Endodermal cell (in vitro differentiated cells): Measurements from ENCODE around the gene AMTN. TPM values are rescaled to one million over a fixed set of nuclear protein-coding genes. Genes with fewer than 3 reads are reported as not detected.

ENCODE experiments used
- DNase-seq: peaks from one replicate; pipeline ENCODE4 v3.0.0-alpha.2; 2017
- H3K27ac ChIP-seq: 2 replicates; pipeline ENCODE4 v1.5.1; 2013; ENCODE audit warnings: mild to moderate bottlenecking, low read depth, low read length, moderate library complexity
- H3K27me3 ChIP-seq: 2 replicates; pipeline ENCODE4 v1.6.1; 2013; ENCODE audit warnings: mild to moderate bottlenecking, low read length, moderate library complexity; ENCODE audit not compliant: insufficient read depth, control insufficient read depth, poor library complexity, severe bottlenecking
- H3K36me3 ChIP-seq: 2 replicates; pipeline ENCODE4 v1.7.0; 2013; ENCODE audit warnings: mild to moderate bottlenecking, low read length, moderate library complexity; ENCODE audit not compliant: control insufficient read depth, insufficient read depth
- H3K4me1 ChIP-seq: one replicate; pipeline ENCODE4 v1.7.0; 2013; ENCODE audit warnings: low read length; ENCODE audit not compliant: control insufficient read depth, insufficient read depth
- H3K4me3 ChIP-seq: 2 replicates; pipeline ENCODE4 v1.5.1; 2013; ENCODE audit warnings: mild to moderate bottlenecking, low read length, moderate library complexity
- H3K9ac ChIP-seq: 2 replicates; pipeline ENCODE4 v1.6.1; 2013; ENCODE audit warnings: mild to moderate bottlenecking, low read length, moderate library complexity; ENCODE audit not compliant: poor library complexity, severe bottlenecking; ENCODE audit errors: extremely low read depth
- H3K9me3 ChIP-seq: 2 replicates; pipeline ENCODE4 v1.6.1; 2013; ENCODE audit warnings: mild to moderate bottlenecking, low read length, moderate library complexity; ENCODE audit not compliant: control insufficient read depth
- H3K27ac Mint-ChIP-seq: 2 replicates; pipeline ENCODE4 v1.8.0; 2020; ENCODE audit warnings: mixed read lengths
- H3K27me3 Mint-ChIP-seq: 2 replicates; pipeline ENCODE4 v1.8.0; 2021; ENCODE audit warnings: mild to moderate bottlenecking, mixed read lengths; ENCODE audit not compliant: insufficient read depth
- H3K36me3 Mint-ChIP-seq: 2 replicates; pipeline ENCODE4 v1.8.0; 2020; ENCODE audit warnings: low read depth, mixed read lengths
- H3K4me1 Mint-ChIP-seq: 2 replicates; pipeline ENCODE4 v1.8.0; 2020; ENCODE audit warnings: mixed read lengths
- H3K4me3 Mint-ChIP-seq: 2 replicates; pipeline ENCODE4 v1.8.0; 2020; ENCODE audit warnings: mild to moderate bottlenecking, moderate library complexity, mixed read lengths
- H3K9me3 Mint-ChIP-seq: 2 replicates; pipeline ENCODE4 v1.8.0; 2020; ENCODE audit warnings: mild to moderate bottlenecking, mixed read lengths
- WGBS, 2 experiments: methylation state at CpG; one replicate each; pipeline versions ENCODE4 v1.1.5 to v1.1.7; 2013; ENCODE audit warnings: missing lambda C conversion rate in 2 of 2, mixed read lengths in 1 of 2; ENCODE audit not compliant: insufficient coverage in 1 of 2, insufficient read length in 1 of 2; 5-methylcytosine and 5-hydroxymethylcytosine counted together
- total RNA-seq, 2 donors: library from RNA; stranded (reverse); fragmentation: NEBNext Ultra II Directional in 1 of 2; extraction: Animal tissue kit (Norgen Biotek cat#: 25700) in 1 of 2; gene quantifications; 2 replicates in 1 of 2; 3 replicates in 1 of 2; pipeline ENCODE4 v1.2.1, GENCODE V29; 2021
- TF ChIP-seq, protein P1 (sequence below): fragments of 200-600 bp; sonication (generic); conservative IDR thresholded peaks from 2 replicates; pipeline ENCODE4 v1.5.0; 2021; ENCODE audit warnings: antibody characterized with exemption, mild to moderate bottlenecking

Gene AMTN
- total RNA-seq, 2 donors from 2014 or later, result not detected

DNA sequence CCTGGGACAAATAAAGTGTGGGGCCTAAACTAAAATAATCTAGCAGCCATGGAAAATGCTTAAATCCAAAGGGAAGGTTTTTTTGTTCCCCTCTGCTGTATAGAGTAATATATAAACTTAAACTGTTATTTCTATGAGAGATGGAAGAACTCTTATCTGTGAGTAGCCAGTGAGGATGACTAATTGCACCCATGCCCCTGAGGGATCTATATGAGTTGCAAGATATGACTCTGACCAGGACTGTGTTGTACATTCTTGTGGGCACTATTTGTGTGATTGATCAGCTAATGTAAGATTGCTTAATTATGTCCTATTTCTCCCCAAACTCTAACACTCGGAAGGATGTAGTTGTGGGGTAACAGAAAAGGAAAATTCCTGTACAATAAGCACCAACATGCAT lies 38.5 kb downstream of the AMTN start:
- peaks cover 2% of the 10 kb centered on the region for H3K27me3 Mint-ChIP-seq
- Histone ChIP-seq H3K36me3 (no peaks in the 10 kb centered on the region), H3K9ac (no peak overlapping the region), H3K4me3 (no peak overlapping the region), H3K27me3 (no peaks in the 10 kb centered on the region), H3K9me3 (no peaks in the 10 kb centered on the region), H3K4me1 (no peaks in the 10 kb centered on the region), H3K27ac (no peak overlapping the region)
- DNase-seq, result no peak
- TF ChIP-seq, protein P1, sequence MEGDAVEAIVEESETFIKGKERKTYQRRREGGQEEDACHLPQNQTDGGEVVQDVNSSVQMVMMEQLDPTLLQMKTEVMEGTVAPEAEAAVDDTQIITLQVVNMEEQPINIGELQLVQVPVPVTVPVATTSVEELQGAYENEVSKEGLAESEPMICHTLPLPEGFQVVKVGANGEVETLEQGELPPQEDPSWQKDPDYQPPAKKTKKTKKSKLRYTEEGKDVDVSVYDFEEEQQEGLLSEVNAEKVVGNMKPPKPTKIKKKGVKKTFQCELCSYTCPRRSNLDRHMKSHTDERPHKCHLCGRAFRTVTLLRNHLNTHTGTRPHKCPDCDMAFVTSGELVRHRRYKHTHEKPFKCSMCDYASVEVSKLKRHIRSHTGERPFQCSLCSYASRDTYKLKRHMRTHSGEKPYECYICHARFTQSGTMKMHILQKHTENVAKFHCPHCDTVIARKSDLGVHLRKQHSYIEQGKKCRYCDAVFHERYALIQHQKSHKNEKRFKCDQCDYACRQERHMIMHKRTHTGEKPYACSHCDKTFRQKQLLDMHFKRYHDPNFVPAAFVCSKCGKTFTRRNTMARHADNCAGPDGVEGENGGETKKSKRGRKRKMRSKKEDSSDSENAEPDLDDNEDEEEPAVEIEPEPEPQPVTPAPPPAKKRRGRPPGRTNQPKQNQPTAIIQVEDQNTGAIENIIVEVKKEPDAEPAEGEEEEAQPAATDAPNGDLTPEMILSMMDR, result no peak
- H3K4me3 Mint-ChIP-seq, result no peak overlapping the region
- peaks cover 8% of the 10 kb centered on the region for H3K9me3 Mint-ChIP-seq
- H3K4me1 Mint-ChIP-seq, result peaks cover 32% of the 10 kb centered on the region
- H3K27ac Mint-ChIP-seq, result no peak overlapping the region
- WGBS, 2 experiments, result no CpG with 5 or more reads among the region's 1 CpG
- H3K36me3 Mint-ChIP-seq, result no peaks in the 10 kb centered on the region

- Histone ChIP-seq H3K27me3 (no peaks in the 10 kb centered on the region), H3K4me1 (no peaks in the 10 kb centered on the region), H3K9ac (no peak overlapping the region), H3K27ac (no peak overlapping the region), H3K36me3 (no peaks in the 10 kb centered on the region), H3K4me3 (no peak overlapping the region), H3K9me3 (no peaks in the 10 kb centered on the region)
- Mint-ChIP-seq H3K27me3 (no peaks in the 10 kb centered on the region), H3K27ac (no peak overlapping the region), H3K4me1 (peaks cover 25% of the 10 kb centered on the region), H3K9me3 (peaks cover 5% of the 10 kb centered on the region), H3K4me3 (no peak overlapping the region), H3K36me3 (no peaks in the 10 kb centered on the region)
- WGBS, 2 experiments, result 40 to 42% methylated on average over 1 to 2 of the region's 2 CpGs
- TF ChIP-seq, protein P1, result peak; percentile 91
- peak; percentile 79 for DNase-seq
Measured at GRCh38 chr4:70559211-70559830, 41.0 kb downstream of the AMTN start.

DNA sequence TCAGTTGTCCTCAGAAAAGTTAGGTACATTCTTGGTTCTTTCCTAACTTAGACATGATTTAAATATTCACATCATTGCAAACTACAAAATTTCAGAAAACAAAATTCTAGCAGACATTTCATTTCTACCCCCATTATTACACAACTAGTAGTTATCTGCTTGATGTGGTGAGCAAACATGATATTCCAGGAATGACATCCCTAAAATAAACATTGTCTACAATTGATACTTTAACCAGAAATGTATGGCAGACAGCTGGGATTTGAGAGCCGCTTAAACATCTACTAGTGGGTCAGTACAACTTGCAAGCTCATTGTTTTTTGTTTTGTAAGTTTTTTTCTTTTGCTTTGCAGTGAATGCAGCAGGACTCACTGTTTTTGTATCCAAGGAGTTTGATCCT lies 41.6 kb downstream of the AMTN start:
- Mint-ChIP-seq H3K4me3 (no peak overlapping the region), H3K9me3 (peaks cover 5% of the 10 kb centered on the region), H3K36me3 (no peaks in the 10 kb centered on the region), H3K4me1 (peaks cover 25% of the 10 kb centered on the region), H3K27ac (no peak overlapping the region), H3K27me3 (no peaks in the 10 kb centered on the region)
- no peaks in the 10 kb centered on the region for H3K9me3 ChIP-seq
- TF ChIP-seq, protein P1, result no peak
- no peaks in the 10 kb centered on the region for H3K27me3 ChIP-seq
- no peak overlapping the region for H3K4me3 ChIP-seq
- DNase-seq, result no peak
- 91 to 100% methylated on average over 1 of the region's 1 CpG for WGBS, 2 experiments
- H3K4me1 ChIP-seq, result no peaks in the 10 kb centered on the region
- H3K9ac ChIP-seq, result no peak overlapping the region
- no peak overlapping the region for H3K27ac ChIP-seq
- no peaks in the 10 kb centered on the region for H3K36me3 ChIP-seq
